ENCODE results near the gene COL2A1.

- TF ChIP-seq CTCF (IDR thresholded peaks at IDR 0.05), result no peak
- no peak for TF ChIP-seq POLR2A (IDR thresholded peaks at IDR 0.05)
- no peak for TF ChIP-seq EP300 (IDR thresholded peaks at IDR 0.05; ENCODE audit: low read depth)
Observed at GRCh38 chr12:47977772-47978597, 26.3 kb downstream of the COL2A1 start.

Data from transverse colon (tissue), 3 donors.